GM19328 (cell line): Measurements from ENCODE around the gene CHST8.

ENCODE experiments used
- ATAC-seq: cut with Tn5 transposase; IDR thresholded peaks from one replicate; pipeline ENCODE4 v1.9.1; 2021; ENCODE audit warnings: mild to moderate bottlenecking, moderate library complexity; ENCODE audit not compliant: unreplicated experiment

Gene CHST8

DNA sequence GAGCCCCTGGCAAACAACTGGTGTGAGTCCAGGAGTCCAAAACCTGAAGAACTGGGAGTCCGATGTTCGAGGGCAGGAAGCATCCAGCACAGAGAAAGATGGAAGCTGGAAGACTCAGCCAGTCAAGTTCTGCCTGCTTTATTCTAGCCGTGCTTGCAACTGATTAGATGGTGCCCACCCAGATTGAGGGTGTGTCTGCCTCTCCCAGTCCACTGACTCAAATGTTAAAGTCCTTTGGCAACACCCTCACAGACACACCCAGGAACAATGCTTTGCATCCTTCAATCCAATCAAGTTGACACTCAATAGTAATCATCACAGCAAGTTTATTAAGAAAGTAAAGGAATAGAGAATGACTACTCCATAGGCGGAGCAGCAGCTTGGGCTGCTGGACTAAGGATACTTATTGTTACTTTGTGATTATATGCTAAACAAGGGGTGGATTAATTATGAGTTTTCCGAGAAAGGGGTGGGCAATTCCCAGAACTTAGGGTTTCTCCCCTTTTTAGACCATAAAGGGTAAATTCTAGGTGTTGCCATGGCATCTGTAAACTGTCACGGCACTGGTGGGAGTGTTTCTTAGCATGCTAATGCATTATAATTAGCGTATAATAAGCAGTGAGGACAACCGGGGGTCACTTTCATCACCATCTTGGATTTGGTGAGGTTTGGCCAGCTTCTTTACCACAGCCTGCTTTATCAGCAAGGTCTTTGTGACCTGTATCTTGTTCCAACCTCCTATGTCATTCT lies 109.3 kb downstream of the CHST8 start:
- ATAC-seq: no peak

DNA sequence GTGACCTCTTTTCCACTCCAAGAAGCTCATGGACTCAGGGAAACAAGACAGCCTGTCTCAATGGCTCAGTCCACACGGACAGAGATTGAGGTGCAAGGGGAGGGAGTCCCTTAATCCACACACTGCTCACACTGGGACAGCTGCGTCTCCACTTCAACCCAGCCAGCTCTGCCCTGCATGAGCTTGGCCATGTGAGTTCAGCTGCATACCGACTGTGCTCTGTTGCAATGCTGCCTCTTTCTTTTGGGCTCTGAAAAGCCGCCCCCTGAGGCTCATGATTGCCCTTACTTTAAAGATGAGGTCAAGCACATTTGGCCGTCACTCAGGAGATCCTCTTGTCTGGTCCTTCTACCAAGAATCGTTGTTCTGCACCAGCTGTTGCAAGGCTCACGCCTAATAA lies 110.1 kb downstream of the CHST8 start:
- no peak for ATAC-seq

DNA sequence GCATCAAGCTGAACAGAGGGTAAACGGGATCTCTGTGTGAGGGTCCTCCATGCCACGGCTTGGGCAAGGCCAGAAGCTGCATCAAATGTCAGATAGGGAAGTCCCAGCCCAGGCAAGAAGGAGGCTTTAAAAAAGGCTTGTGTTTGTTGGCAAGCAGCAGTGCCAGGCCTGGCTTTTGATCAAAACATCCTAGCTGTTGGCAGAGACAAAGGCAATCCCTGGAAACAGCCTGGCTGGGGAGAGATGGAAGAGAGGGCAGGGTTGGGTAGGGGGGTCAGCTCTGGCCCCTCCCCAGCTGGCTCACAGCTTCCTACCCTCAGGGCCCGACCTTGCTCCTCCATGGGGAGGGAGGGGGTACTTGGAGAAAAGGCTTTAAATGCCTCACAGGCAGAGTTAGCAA lies 113.2 kb downstream of the CHST8 start:
- no peak for ATAC-seq

DNA sequence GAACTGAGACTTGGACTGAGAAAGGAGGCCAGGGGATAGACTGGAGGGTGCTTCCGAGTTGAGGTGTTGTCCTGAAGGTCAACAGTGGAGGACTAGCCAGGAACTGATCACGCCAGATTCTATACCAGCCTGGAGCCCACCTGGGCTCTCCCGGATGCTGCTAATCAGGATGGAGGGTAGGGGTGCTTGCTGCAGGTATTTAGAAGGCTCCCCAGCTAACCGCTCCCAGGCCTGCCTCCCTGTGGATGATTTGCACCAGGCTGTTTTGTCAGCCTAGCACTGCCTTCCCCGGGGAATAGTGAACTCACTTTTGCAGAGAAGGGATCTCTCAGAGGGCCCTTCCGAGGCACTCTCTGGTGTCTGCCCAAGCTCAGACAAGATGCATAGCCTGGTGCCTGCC lies 114.4 kb downstream of the CHST8 start:
- ATAC-seq: no peak

DNA sequence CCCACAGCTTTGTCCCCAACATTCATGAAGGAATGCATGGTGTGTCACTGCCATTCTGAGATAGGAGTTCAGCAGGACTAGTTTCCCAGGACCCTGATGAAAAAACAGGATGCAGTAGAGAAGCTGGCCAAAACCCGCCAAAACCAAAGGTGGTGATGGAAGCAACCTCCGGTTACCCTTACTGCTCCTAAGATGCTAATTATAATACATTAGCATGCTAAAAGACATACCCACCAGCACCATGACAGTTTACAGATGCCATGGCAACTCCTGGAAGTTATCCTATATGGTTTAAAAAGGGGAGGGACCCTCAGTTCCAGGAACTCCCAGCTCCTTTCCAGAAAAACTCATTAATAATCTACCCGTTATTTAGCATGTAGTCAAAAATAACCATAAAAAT lies 115.0 kb downstream of the CHST8 start:
- ATAC-seq: no peak

DNA sequence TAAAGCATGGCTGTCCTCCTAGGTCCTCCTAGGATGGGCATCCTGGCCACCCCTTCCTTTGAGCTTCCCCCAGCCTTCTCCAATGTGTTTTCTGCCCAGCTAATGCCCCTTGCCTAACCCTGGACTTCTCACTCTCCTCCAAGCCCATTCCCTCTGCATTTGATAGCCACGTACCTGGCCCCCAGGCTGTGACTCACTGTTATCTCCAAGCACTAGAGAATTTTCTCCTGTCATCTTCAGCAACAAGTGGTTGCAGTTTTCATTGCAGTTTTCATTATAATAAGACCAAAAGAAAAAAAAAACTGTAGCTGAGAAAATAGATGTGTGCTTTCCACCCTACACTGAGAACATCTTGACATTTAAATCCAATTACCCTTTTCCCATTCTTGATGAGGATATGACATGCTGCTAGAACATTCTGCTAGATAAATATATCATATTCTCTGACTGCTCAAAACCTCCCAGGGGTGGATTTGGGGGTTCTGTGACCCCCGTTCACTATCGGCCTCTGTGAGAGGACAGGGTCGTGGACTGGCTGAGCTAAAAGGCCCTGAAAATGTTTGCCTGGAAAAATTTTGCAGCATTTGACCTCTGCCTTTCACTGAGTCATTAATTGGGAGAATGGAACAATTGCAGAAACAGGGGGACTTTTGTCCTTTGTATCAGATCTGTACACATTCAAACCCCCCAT lies 116.1 kb downstream of the CHST8 start:
- ATAC-seq: no peak

DNA sequence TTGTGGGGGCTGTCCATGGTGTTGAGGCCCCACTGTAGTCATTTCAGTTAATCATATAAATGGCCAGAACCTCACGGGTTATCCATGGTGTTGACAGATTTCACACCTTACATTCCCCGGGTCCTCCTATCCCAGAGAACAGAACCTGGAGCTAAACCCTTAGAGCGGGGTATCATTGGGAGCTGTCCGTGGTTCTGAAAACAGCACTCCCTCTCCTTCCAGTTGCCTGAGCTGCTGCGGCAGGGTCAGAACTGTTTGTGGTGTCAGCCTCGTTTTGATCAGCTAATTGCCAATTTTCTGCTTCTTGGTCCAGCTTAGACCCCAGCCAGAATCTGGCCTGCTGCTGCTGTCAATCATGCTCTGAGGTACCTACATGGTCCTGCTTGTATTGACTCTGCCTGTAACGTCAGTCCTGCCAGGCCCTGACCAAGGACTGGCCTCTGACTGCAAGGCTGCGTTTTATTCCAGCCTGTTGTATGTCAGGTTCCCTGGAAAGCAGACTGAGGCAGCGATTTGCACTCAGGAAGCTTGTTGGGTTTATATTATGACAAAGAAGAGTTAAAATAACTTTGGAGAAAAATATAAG lies 119.2 kb downstream of the CHST8 start:
- no peak for ATAC-seq

DNA sequence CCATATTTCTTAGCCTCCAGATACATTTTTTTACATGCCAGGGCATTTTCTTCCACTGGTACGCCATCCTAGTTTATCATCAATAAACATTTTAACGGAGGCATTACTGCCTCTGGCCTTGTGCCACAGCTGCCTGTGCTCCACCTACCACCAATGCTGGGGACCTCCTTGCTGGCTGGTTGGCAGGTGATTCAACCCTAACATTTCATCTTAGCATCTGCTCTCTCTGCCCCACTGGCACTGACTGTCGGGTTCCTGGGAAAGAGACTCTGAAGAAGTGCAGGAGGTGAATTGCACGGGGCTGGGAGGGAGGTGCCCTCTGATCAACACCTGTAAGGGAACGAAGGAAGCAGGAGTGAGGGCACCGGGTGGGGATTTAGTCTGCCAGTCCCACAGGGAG lies 123.5 kb downstream of the CHST8 start:
- no peak for ATAC-seq

DNA sequence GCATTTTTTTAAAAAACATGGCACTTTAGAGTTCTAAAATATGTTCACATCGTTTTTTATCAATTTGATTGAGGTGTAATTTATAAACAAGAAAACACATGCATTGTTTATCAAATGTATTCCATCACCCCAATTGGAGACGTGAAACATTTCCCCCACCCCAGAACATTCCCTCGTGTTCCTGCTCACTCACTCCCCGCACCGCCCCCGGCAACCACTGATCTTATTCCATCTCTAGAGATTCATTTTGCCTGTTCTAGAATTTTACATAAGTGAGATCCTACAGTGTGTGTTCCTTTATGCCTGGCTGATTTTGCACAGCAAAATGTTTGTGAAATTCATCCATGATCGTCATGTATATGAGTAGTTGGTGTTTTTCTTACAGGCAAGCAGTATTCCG lies 124.4 kb downstream of the CHST8 start:
- no peak for ATAC-seq

DNA sequence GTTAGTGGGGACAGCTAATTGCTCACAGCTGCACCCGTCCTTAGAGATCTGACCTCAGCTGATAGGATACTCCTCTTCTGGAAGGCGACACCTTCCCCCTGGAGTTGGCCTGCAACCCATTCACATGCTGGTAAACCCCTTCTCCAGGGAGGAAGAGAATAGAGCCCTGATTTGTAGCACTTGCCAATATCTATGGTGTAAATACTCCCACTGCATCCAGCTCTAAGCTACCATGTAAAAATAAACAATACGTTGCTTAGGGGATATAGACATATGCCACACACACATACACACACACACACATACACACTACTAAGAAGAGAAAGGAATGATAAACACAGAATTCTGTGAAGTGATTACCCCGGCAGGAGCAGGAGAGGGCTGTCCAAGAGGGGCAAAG lies 125.5 kb downstream of the CHST8 start:
- no peak for ATAC-seq

DNA sequence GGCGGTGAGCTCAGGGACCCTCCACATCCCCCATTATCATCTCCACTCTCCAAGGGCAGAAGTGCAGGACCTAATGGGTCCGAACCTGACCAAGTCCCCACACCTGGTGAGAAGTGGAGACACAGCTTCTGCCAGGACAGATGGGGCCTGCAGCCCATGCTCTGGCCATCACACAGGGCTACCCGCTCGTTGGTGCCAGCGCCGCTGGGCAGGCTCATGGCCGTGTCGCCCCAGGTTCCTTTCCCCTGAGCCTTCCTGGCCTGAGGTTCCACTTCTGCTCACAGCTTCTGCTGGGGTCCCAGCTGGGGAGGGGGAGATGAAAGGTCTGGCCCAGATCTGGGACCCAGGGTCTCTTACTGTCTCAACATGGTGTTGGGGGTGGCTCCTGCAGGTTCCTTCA lies 126.5 kb downstream of the CHST8 start:
- no peak for ATAC-seq

DNA sequence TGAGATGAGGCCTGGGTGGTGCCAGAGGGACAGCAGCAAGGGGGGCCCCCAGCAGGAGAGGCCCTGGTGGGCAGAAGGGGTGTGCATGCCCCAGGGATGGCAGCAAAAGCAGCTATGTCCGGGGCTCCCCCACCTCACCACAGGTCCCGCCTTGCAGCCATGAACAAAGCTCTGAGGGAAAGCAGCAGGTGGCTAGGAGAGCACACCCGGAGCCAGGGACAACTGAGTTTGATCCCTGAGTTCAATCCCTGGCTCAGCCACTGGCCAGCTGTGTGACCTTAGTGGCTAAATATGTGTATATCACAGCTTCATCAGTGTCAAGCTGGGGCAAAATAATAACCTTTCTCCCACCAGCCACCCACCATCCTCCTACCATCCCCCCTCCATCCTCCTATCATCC lies 127.3 kb downstream of the CHST8 start:
- ATAC-seq: no peak

DNA sequence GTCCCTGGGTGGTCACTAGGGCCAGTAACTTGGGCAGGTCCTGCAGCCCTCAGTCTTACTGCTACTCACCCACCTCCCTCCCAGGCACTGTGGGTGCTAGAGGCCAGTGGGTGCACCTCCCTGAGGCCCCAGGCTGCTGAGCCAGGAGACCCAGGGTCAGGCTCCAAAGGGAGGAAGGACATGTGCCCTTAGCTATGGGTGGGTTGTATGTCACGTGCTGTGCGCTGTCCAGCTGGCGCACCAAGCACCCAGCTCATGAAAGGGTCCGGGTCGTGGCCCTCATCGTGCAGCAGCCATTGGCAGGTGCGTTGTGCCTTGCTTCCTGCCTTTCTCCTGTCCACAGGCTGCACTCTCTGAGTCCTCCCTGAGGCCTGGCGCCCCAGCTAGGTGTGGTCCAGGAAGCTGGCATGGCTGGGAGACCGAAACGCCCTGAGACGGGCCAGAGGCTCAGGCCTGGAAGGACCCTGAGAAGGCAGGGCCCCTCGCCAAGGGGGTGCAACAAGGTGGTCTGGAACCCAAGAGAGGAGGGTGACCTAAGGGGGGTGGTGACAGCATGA lies 127.9 kb downstream of the CHST8 start:
- ATAC-seq: no peak

DNA sequence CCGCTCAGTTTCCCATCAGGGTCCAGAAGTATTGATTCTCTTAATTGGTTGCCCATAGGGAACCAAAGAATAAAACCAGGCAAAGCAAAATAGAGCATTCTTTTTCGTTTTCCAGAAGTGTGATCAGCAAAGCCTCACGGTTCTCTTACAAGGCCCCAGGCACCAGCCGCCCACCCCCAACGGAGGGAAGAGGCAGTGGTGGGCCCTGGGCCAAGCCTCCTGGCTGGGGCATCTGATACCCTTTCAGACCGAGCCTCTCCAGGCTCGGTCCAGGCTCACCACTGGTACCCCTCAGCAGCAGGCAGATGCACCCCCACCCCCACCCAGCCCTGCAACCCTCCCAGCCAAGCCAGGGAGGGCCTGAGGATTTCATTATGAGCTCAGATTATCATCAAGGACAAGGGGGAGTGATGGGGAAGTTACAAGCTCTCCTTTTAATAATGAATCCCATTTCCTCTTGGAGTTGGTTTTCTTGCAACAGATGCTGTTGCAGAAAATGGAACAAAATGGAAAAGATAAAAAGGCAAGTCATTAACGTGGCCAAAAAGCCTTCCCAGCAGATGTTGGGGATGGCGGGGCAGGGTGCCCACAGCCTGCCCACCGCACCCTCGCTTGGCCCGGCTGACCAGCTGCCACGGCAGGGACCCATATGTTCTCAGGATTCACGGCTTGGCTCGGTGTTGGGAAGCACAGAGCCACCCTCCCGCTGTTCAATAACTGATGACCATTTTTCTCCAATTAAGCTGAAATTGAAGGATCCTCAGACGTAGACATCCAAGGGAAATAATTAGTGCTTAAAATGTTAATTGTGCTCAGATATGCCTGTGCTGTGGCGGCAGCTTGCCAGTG lies 129.1 kb downstream of the CHST8 start:
- ATAC-seq: no peak

DNA sequence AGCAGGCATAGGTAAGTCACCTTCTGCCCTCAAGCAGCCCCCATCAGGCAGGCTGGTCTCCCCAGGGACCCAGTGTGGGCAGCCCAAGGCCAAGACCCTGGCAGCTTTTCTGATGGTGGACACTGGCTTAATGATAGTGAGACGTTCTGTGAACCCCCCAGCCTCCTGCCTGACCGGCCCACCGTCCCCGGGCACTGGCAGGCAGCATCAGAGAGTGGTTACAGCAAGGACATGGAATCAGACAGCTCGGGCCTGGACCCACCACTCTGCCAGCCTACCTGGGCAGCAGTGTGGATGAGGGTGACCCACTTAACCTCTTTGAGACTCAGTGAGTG lies 129.7 kb downstream of the CHST8 start:
- ATAC-seq: no peak

DNA sequence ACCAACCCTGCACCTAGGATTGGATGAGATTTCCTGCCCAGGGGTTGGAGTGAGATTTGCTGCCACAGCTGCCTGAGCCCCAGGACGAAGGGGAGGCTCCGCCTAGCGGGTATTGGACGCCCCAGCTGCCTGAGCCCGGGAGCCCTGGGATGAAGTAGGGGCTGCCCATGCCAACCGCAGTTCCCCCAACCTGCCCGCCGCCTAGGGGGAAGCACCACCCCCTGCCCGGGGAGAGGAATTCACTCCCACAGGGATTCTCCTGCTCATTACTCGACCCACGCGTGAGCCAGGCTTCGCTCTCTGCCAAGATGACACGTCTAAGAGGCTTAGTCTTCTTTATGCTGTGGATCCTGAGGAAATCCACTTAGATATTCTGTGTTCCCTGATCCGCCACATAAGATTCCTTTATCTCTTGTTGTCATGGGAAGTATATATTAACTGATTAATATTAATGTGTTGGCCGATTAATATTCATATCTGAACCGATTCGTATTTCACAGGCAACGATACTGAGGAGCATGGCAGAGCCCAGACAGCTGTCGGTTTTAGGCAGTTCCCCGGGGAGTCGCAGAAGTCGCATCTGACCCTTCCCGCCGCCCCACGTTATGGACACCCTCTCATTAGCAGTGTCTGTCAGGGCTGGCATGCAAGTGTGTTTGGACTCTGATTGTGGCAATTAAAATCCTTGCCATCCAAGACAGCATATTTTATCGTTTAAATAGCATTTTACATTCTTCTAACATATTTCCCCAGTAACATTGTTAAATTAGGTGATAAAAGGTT lies 130.5 kb downstream of the CHST8 start:
- ATAC-seq: no peak

DNA sequence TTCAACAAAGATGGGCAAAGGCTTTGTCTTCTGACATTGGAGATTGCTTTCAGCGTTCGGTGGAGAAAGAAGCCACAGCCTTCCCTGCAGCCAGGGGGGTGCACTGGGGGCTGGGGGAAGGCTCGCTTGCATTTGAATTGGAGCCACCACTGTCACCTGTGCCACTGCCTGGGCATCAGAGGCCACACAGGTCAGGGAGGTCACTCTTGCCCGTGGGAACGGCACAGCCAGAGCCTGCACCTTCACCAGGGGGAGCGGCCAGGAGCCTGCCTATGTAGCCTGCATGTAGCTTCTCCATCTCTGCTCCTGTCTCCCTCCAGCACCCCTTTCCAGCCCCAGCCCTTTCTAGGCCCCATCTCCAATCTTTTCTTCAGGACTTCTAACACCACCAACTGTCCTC lies 131.2 kb downstream of the CHST8 start:
- ATAC-seq: no peak

DNA sequence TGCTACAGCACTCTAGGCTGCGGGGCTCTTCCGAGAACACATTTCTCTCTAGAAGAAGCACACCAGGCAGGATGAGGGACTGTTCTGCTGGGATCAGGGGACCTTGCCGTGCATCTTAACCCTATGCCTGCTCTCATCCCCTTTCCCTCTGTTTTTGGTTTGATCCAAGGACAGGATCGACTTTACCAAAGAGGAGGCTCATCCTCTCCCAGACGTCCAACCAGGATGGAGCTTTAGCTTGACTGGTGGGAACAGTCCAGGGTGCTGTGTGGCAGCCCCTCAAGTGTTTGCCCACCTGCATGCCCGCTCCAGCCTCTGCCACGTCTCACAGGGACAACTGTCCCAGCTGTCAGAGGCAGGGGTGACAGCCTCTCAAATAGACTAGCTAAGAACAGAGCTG lies 132.6 kb downstream of the CHST8 start:
- no peak for ATAC-seq

DNA sequence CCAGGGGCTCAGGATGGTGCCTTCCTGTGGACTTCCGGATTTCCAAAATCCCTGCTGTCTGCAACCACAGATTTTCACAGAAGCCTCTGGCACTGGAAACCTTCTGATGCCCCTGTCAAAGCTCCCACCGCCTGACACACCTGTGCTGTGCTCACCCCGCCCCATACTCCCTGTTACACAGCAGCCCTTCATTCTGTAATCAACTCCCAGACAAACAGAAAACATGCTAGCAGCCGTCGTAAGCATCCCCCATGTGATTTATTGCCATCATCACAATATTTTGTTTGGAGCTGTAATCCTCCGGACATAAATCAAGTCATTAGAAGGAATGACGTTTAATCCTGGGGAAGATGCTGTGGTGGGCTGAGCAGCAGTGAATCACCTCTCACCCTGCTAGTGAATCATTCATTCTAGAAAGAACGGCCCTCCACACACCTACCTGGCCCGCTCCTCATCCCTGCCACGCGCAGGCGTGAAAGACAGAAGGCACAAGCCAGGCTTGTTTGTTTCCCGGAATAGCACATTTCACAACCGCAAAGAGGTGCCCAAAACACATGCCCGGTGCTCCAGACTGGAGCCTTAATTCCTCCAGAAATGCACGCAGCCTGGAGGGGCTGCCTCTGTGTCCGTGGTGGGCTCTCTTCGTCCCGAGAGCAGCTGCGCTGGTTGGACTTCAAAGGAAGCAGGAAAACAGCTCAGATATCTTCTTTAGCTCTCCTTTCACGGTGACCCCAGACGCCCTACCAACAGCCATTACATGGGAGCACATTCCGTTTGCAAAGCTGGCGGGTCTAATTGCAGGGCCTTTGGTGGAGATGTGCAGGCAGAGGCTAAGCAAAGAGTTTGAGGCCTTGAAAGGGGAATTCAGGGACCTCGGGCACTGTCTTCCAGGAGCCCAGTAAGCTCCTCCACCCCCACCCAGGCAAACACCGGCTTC lies 133.6 kb downstream of the CHST8 start:
- ATAC-seq: no peak
